GM21390 (cell line): ENCODE results near the gene ABL2.

Experiments used
- ATAC-seq: cut with Tn5 transposase; IDR thresholded peaks from one replicate; pipeline ENCODE4 v1.9.1; 2021; ENCODE audit not compliant: unreplicated experiment

ABL2 gene

DNA sequence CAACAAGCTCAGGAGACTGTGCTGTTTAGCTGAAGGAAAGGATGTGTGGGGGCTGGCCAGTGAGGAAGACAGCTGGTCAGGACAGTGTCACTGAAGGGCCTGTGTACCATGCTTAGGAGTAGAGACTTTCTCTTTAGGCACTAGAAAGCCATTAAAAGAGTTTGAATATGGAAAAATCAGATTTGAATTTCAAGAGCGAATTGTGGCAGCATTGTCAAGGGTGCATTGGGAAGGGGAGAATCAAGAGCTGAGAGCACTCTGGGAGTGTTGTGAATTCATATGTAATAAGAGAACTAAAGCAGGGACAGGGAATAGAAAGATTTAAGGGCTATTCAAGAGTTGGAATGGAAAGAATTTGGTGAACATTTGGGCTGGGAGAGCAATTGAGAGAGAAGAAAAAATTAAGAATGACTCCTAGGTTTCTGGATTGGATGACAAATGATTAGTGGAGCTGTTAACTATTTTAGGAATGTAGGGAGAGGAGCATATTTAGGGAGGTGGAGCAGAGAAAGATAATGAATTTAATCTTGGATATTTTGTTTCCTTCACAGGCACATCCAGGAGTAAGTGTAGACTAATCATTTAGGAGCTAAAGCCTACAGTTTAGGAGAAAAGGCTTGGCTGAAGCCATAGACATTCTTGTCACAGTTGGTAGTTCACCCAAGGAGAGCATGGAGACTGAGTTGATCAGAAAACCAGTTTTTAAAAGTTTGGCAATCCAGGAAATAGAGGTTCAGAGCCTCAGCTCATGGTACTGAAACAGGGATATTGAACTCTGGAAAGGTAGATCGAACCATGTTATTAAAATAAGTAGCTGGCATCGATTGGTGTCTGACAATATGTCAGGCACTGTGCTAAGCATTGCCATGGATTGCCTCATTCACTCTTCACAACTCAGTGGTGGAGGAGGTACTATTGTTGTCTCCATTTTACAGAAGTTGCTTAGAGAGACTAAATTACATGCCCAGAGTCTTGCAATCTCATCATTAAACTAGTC, 170.7 kb downstream of the ABL2 start:
- ATAC-seq, result no peak

DNA sequence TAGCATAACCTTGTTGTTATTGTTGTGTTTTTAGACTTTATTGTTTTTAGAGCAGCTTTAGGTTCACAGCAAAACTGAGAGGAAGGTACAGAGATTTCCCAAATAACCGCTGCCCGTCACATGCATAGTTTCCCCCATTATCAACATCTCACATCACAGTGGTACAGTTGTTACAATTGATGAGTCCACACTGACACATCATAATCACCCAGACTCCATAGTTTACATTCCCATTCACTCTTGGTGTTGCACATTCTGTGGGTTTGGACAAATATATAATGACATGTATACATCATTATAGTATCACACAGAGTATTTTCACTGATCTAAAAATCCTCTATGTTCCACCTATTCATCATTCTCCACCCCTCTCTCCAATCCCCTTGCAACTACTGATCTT, 173.5 kb downstream of the ABL2 start:
- no peak for ATAC-seq

DNA sequence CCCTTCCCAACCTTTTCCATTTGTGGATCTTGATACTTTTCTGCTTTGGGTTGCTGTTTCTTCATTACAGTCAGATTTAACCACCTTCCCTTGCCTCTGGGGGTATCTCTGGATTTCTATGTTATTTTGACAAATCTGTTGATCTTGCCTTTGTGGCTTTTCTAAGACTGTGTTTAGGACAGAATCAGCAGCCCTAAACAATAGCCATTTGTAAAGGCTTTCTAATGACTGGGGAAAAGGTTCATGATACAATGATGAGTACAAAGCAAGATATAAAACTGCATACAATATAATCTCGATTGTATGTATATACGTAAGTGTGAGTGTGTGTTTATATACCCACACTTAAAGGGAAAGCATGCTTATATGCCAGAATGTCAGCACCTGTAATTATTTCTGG, 176.0 kb downstream of the ABL2 start:
- no peak for ATAC-seq

DNA sequence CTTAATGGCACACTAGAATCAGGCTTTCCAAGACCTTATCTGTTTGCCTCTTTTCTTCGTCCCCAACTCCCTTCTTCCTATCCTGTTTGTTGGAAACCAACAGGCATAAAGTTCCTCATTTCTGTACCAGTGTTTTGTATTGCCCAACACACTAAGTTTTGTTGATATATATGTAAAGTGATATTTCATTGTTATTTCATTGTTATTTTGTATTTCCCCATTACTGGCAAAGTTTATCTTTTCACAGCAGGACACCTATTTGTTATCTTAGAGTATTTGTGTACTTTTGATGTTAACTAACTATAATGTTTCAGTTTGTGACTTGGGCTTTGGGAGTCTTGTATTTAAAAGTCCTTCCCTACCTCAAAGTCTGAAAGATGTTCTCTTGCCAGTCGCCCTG, 176.7 kb downstream of the ABL2 start:
- no peak for ATAC-seq
